ENCODE results near the gene ZDHHC16.
"Not testable (repeated sequence)": the region's sequence is repeated elsewhere in the genome, so short reads cannot be mapped to it uniquely, and the experiment has no call there.

The ZDHHC16 gene

DNA sequence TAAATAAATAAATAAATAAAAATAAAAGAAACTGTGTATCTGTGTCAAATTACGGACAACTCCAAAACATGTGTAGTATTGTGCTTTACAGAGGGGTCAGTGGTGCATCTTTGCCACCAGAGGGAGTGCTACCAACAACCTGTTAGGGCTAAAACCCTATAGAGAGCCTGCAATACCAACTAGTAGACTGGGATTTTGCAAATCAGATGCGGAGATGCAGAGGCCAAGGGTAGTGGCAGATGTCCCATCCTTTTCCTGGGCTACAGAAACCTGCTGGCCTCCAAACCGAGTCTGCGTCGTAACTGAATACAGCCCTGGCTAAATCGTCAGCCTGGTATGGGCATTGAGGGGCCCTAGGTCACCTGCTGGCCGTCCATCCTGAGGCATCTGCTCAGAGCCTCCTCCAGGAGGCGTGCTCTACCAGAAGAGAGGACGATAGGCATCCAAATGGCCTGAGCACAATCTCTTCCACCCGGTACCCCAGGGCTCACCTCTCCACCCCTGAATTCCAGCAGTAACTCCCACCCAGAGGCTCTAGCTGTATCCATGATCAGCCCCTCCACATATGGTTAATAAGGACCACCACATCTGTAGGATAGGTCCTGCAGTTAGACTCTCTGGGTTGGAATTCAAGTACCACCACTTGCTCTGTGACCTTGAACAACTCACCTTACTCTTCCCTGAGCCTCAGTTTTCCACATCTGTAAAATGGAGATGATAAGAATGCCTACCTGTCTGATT is 38.6 kb upstream of the ZDHHC16 start:
- TF ChIP-seq, protein P1, sequence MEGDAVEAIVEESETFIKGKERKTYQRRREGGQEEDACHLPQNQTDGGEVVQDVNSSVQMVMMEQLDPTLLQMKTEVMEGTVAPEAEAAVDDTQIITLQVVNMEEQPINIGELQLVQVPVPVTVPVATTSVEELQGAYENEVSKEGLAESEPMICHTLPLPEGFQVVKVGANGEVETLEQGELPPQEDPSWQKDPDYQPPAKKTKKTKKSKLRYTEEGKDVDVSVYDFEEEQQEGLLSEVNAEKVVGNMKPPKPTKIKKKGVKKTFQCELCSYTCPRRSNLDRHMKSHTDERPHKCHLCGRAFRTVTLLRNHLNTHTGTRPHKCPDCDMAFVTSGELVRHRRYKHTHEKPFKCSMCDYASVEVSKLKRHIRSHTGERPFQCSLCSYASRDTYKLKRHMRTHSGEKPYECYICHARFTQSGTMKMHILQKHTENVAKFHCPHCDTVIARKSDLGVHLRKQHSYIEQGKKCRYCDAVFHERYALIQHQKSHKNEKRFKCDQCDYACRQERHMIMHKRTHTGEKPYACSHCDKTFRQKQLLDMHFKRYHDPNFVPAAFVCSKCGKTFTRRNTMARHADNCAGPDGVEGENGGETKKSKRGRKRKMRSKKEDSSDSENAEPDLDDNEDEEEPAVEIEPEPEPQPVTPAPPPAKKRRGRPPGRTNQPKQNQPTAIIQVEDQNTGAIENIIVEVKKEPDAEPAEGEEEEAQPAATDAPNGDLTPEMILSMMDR (IDR thresholded peaks at IDR 0.05; ENCODE audit: extremely low read depth, missing control alignments), result peak; percentile 73

GRCh38 chr10:97407952-97408248 is 38.1 kb upstream of the ZDHHC16 start:
- TF ChIP-seq, protein P1 (IDR thresholded peaks at IDR 0.05; ENCODE audit: extremely low read depth, missing control alignments), result no peak
- DNase-seq (ENCODE audit: low spot score), result no peak

More for the DNA sequence above, 38.6 kb upstream of the ZDHHC16 start:
- peak; percentile 79 for DNase-seq (ENCODE audit: low spot score)

- no peak for DNase-seq (ENCODE audit: low spot score)
- TF ChIP-seq, protein P1 (IDR thresholded peaks at IDR 0.05; ENCODE audit: extremely low read depth, missing control alignments), result no peak
Observed at GRCh38 chr10:97408496-97408992, 37.4 kb upstream of the ZDHHC16 start.

DNA sequence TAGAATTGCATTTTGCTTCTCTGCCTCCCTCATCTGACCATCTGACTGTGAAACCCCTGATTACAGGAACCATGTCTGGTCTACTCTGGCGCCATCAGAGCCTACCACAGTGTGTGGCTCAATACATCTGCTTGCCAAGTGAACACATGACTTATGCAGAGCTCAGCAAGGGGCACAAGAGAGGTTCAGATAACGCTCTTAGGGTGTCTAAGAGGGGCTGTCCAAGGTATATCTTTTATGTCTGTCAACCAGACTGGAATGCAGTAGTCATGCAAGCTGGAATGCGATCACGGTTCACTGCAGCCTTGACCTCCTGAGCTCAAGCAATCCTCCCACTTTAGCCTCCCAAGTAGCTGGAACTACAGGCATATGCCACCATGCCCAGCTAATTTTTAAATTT is 34.6 kb upstream of the ZDHHC16 start:
- no peak for DNase-seq (ENCODE audit: low spot score)

DNA sequence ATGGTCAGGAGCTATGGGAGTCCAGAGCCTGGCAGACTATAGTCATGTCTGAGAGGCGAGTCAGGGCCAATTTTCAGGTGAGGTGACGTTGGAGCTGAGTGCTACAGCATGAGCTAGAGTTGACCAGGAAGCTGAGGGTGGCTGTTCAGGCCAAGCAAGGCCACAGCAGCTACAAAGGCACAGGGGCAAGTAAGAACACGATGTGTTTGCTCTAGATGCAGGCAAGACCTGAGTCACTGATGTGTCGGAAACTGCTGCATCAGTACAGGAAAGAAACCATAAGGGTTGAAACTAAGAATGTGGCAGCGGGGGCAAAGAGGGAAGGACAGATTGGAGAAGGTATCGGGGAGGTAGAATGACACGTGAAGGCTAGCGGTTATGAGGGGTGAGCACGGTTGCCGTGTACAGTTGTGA is 33.1 kb upstream of the ZDHHC16 start:
- no peak for DNase-seq (ENCODE audit: low spot score)
- TF ChIP-seq, protein P1 (IDR thresholded peaks at IDR 0.05; ENCODE audit: extremely low read depth, missing control alignments), result no peak

More for the DNA sequence above, 34.6 kb upstream of the ZDHHC16 start:
- TF ChIP-seq, protein P1 (IDR thresholded peaks at IDR 0.05; ENCODE audit: extremely low read depth, missing control alignments), result no peak

GRCh38 chr10:97416565-97416964 is 29.4 kb upstream of the ZDHHC16 start:
- TF ChIP-seq, protein P1 (IDR thresholded peaks at IDR 0.05; ENCODE audit: extremely low read depth, missing control alignments), result no peak
- no peak for DNase-seq (ENCODE audit: low spot score)

DNA sequence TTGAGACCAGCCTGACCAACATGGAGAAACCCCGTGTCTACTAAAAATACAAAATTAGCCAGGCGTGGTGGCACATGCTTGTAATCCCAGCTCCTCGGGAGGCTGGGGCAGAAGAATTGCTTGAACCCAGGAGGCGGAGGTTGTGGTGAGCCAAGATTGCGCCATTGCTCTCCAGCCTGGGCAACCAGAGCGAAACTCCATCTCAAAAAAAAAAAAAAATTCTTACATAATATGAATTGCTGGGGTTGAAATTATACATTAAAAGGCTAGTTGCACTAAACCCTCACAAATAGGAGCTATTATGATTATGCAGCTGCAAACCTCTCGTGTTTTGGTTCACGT is 22.2 kb upstream of the ZDHHC16 start:
- not testable (repeated sequence) for DNase-seq (ENCODE audit: low spot score)
